SK-N-SH treated with all-trans-retinoic acid at 6 μM for 48 hours (cell line): Measurements from ENCODE around the gene ATOX1.
A peak's percentile ranks its signal among the peaks of the same experiment; 100 is the strongest.

Experiments used
- ATAC-seq: fragments of 200-7000 bp; cut with Tn5 transposase; 3 replicates; pipeline ENCODE4 v1.9.1; 2020; ENCODE audit warnings: mild to moderate bottlenecking, moderate library complexity
- ARNTL ChIP-seq: fragments of 450-650 bp; formaldehyde crosslinking; IDR thresholded peaks from 2 replicates; pipeline ENCODE4 v1.5.0; 2020; ENCODE audit warnings: low read depth, mild to moderate bottlenecking, moderate library complexity, borderline replicate concordance
- BACH2 ChIP-seq: fragments of 250-450 bp; sonication (Bioruptor Pico); IDR thresholded peaks from 2 replicates; pipeline ENCODE4 v1.9.0; 2021; ENCODE audit warnings: mild to moderate bottlenecking, borderline replicate concordance
- CSDC2 ChIP-seq: fragments of 250-450 bp; sonication (Bioruptor Pico); IDR thresholded peaks from 2 replicates; pipeline ENCODE4 v1.5.0; 2020; ENCODE audit warnings: mild to moderate bottlenecking, moderate library complexity
- ESRRG ChIP-seq: fragments of 250-450 bp; sonication (Bioruptor Pico); IDR thresholded peaks from 2 replicates; pipeline ENCODE4 v1.6.1; 2021; ENCODE audit warnings: mild to moderate bottlenecking
- GLIS3 ChIP-seq: fragments of 250-450 bp; sonication (Bioruptor Pico); IDR thresholded peaks from 2 replicates; pipeline ENCODE4 v1.5.0; 2020; ENCODE audit warnings: mild to moderate bottlenecking, moderate library complexity
- ISL1 ChIP-seq: fragments of 250-450 bp; sonication (Bioruptor Pico); IDR thresholded peaks from 2 replicates; pipeline ENCODE4 v2.1.2; 2022; ENCODE audit warnings: mild to moderate bottlenecking, moderate library complexity
- OSR1 ChIP-seq: fragments of 250-450 bp; sonication (Bioruptor Pico); IDR thresholded peaks from 2 replicates; pipeline ENCODE4 v1.8.0; 2022; ENCODE audit warnings: moderate library complexity, mild to moderate bottlenecking, inconsistent platforms
- PPARA ChIP-seq: fragments of 250-450 bp; sonication (Bioruptor Pico); IDR thresholded peaks from 2 replicates; pipeline ENCODE4 v1.5.0; 2020; ENCODE audit warnings: mild to moderate bottlenecking, borderline replicate concordance
- RARB ChIP-seq: fragments of 250-450 bp; sonication (Bioruptor Pico); IDR thresholded peaks from 2 replicates; pipeline ENCODE4 v1.8.0; 2021; ENCODE audit warnings: mild to moderate bottlenecking, moderate library complexity
- SNAI2 ChIP-seq: fragments of 250-450 bp; sonication (Bioruptor Pico); IDR thresholded peaks from 2 replicates; pipeline ENCODE4 v1.5.0; 2020; ENCODE audit warnings: mild to moderate bottlenecking, moderate library complexity
- TCF4 ChIP-seq: fragments of 250-450 bp; sonication (Bioruptor Pico); IDR thresholded peaks from 2 replicates; pipeline ENCODE4 v1.8.0; 2021; ENCODE audit warnings: mild to moderate bottlenecking, moderate library complexity, borderline replicate concordance
- TOX ChIP-seq: fragments of 250-450 bp; sonication (Bioruptor Pico); IDR thresholded peaks from 2 replicates; pipeline ENCODE4 v1.8.0; 2021; ENCODE audit warnings: mild to moderate bottlenecking, moderate library complexity, borderline replicate concordance
- ZC3H10 ChIP-seq: fragments of 250-450 bp; sonication (Bioruptor Pico); IDR thresholded peaks from 2 replicates; pipeline ENCODE4 v1.5.1; 2021; ENCODE audit warnings: mild to moderate bottlenecking, moderate library complexity
- ZFP3 ChIP-seq: fragments of 250-450 bp; sonication (Bioruptor Pico); IDR thresholded peaks from 2 replicates; pipeline ENCODE4 v1.5.0; 2020; ENCODE audit warnings: mild to moderate bottlenecking, moderate library complexity
- ZFP30 ChIP-seq: fragments of 450-650 bp; formaldehyde crosslinking; IDR thresholded peaks from 2 replicates; pipeline ENCODE4 v1.5.0; 2022; ENCODE audit warnings: mild to moderate bottlenecking, moderate library complexity
- ZNF70 ChIP-seq: fragments of 450-650 bp; formaldehyde crosslinking; IDR thresholded peaks from 2 replicates; pipeline ENCODE4 v1.5.0; 2020; ENCODE audit warnings: mild to moderate bottlenecking, moderate library complexity
- ZNF8 ChIP-seq: fragments of 450-650 bp; formaldehyde crosslinking; IDR thresholded peaks from 2 replicates; pipeline ENCODE4 v1.5.0; 2020; ENCODE audit warnings: mild to moderate bottlenecking, moderate library complexity
- TF ChIP-seq, protein P1 (sequence below): fragments of 250-450 bp; sonication (Bioruptor Pico); IDR thresholded peaks from 2 replicates; pipeline ENCODE4 v1.8.0; 2021; ENCODE audit warnings: low read depth, mild to moderate bottlenecking, moderate library complexity, borderline replicate concordance
- TF ChIP-seq, protein P2 (sequence below): fragments of 250-450 bp; sonication (Bioruptor Pico); IDR thresholded peaks from 2 replicates; pipeline ENCODE4 v1.5.1; 2020; ENCODE audit warnings: low read depth, mild to moderate bottlenecking, moderate library complexity
- TF ChIP-seq, protein P3 (sequence below): fragments of 250-450 bp; sonication (Bioruptor Pico); IDR thresholded peaks from 2 replicates; pipeline ENCODE4 v1.5.0; 2020; ENCODE audit warnings: mild to moderate bottlenecking, moderate library complexity
- TF ChIP-seq, protein P4 (sequence below): fragments of 250-450 bp; sonication (Bioruptor Pico); IDR thresholded peaks from 2 replicates; pipeline ENCODE4 v1.5.1; 2021; ENCODE audit warnings: mild to moderate bottlenecking, moderate library complexity
- TF ChIP-seq, protein P5 (sequence below): fragments of 250-450 bp; sonication (Bioruptor Pico); IDR thresholded peaks from 2 replicates; pipeline ENCODE4 v1.8.0; 2020; ENCODE audit warnings: mild to moderate bottlenecking, moderate library complexity, borderline replicate concordance

The ATOX1 gene

DNA sequence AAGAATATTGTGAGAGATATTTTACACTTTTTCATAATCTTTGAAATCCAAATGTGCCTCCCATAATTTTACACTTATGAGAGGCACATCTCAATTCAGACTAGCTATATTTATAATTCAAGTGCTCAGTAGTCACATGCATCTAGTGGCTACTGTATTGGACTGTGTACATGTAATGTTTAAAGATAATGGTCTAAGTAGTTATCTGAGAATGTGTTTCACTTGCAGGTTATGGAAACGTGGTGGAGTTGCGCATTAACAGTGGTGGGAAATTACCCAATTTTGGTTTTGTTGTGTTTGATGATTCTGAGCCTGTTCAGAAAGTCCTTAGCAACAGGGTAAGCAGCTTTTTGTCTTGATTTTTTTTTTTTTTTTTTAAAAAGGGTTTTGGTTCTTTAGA lies 42.1 kb upstream of the ATOX1 start:
- TF ChIP-seq PPARA: no peak
- TF ChIP-seq, protein P1, sequence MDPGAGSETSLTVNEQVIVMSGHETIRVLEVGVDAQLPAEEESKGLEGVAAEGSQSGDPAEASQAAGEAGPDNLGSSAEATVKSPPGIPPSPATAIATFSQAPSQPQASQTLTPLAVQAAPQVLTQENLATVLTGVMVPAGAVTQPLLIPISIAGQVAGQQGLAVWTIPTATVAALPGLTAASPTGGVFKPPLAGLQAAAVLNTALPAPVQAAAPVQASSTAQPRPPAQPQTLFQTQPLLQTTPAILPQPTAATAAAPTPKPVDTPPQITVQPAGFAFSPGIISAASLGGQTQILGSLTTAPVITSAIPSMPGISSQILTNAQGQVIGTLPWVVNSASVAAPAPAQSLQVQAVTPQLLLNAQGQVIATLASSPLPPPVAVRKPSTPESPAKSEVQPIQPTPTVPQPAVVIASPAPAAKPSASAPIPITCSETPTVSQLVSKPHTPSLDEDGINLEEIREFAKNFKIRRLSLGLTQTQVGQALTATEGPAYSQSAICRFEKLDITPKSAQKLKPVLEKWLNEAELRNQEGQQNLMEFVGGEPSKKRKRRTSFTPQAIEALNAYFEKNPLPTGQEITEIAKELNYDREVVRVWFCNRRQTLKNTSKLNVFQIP: no peak
- no peak for TF ChIP-seq ARNTL (CRISPR knock-in tag)
- no peak for TF ChIP-seq SNAI2 (CRISPR knock-in tag)
- no peak for TF ChIP-seq ISL1 (CRISPR knock-in tag)
- no peak for TF ChIP-seq TOX (CRISPR knock-in tag)
- no peak for TF ChIP-seq ZFP3 (CRISPR knock-in tag)
- TF ChIP-seq ZFP30 (CRISPR knock-in tag): no peak
- no peak for TF ChIP-seq TCF4 (CRISPR knock-in tag)
- TF ChIP-seq ZC3H10 (CRISPR knock-in tag): no peak
- no peak for TF ChIP-seq BACH2 (CRISPR knock-in tag)
- TF ChIP-seq ZNF70 (CRISPR knock-in tag): no peak
- TF ChIP-seq, protein P2, sequence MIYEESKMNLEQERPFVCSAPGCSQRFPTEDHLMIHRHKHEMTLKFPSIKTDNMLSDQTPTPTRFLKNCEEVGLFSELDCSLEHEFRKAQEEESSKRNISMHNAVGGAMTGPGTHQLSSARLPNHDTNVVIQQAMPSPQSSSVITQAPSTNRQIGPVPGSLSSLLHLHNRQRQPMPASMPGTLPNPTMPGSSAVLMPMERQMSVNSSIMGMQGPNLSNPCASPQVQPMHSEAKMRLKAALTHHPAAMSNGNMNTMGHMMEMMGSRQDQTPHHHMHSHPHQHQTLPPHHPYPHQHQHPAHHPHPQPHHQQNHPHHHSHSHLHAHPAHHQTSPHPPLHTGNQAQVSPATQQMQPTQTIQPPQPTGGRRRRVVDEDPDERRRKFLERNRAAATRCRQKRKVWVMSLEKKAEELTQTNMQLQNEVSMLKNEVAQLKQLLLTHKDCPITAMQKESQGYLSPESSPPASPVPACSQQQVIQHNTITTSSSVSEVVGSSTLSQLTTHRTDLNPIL (CRISPR knock-in tag): no peak
- no peak for TF ChIP-seq GLIS3 (CRISPR knock-in tag)
- TF ChIP-seq, protein P3, sequence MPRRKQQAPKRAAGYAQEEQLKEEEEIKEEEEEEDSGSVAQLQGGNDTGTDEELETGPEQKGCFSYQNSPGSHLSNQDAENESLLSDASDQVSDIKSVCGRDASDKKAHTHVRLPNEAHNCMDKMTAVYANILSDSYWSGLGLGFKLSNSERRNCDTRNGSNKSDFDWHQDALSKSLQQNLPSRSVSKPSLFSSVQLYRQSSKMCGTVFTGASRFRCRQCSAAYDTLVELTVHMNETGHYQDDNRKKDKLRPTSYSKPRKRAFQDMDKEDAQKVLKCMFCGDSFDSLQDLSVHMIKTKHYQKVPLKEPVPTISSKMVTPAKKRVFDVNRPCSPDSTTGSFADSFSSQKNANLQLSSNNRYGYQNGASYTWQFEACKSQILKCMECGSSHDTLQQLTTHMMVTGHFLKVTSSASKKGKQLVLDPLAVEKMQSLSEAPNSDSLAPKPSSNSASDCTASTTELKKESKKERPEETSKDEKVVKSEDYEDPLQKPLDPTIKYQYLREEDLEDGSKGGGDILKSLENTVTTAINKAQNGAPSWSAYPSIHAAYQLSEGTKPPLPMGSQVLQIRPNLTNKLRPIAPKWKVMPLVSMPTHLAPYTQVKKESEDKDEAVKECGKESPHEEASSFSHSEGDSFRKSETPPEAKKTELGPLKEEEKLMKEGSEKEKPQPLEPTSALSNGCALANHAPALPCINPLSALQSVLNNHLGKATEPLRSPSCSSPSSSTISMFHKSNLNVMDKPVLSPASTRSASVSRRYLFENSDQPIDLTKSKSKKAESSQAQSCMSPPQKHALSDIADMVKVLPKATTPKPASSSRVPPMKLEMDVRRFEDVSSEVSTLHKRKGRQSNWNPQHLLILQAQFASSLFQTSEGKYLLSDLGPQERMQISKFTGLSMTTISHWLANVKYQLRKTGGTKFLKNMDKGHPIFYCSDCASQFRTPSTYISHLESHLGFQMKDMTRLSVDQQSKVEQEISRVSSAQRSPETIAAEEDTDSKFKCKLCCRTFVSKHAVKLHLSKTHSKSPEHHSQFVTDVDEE: no peak
- no peak for TF ChIP-seq RARB (CRISPR knock-in tag)
- TF ChIP-seq ZNF8 (CRISPR knock-in tag): no peak
- TF ChIP-seq, protein P4, sequence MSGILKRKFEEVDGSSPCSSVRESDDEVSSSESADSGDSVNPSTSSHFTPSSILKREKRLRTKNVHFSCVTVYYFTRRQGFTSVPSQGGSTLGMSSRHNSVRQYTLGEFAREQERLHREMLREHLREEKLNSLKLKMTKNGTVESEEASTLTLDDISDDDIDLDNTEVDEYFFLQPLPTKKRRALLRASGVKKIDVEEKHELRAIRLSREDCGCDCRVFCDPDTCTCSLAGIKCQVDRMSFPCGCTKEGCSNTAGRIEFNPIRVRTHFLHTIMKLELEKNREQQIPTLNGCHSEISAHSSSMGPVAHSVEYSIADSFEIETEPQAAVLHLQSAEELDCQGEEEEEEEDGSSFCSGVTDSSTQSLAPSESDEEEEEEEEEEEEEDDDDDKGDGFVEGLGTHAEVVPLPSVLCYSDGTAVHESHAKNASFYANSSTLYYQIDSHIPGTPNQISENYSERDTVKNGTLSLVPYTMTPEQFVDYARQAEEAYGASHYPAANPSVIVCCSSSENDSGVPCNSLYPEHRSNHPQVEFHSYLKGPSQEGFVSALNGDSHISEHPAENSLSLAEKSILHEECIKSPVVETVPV (CRISPR knock-in tag): no peak
- no peak for TF ChIP-seq CSDC2 (CRISPR knock-in tag)
- ATAC-seq: no peak

DNA sequence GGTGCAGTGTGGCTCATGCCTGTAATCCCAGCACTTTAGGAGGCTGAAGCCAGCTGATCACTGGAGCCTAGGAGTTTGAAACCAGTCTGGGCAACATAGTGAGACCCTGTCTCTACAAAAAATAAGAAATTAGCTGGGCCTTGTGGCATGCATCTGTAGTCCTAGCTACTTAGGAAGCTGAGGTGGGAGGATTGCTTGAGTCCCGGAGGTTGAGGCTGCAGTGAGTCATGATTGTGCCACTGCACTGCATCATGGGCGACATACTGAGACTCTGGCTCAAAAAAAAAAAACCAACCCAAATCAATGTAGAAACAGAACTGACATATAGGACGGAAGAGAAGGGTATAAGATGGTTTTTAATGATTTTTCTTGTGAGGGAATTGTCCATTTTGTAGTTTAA lies 41.0 kb upstream of the ATOX1 start:
- no peak for TF ChIP-seq BACH2 (CRISPR knock-in tag)
- no peak for TF ChIP-seq OSR1 (CRISPR knock-in tag)
- TF ChIP-seq GLIS3 (CRISPR knock-in tag): no peak
- TF ChIP-seq RARB (CRISPR knock-in tag): no peak
- TF ChIP-seq, protein P1: no peak
- TF ChIP-seq TOX (CRISPR knock-in tag): no peak
- no peak for TF ChIP-seq ZFP3 (CRISPR knock-in tag)
- no peak for TF ChIP-seq ESRRG (CRISPR knock-in tag)

DNA sequence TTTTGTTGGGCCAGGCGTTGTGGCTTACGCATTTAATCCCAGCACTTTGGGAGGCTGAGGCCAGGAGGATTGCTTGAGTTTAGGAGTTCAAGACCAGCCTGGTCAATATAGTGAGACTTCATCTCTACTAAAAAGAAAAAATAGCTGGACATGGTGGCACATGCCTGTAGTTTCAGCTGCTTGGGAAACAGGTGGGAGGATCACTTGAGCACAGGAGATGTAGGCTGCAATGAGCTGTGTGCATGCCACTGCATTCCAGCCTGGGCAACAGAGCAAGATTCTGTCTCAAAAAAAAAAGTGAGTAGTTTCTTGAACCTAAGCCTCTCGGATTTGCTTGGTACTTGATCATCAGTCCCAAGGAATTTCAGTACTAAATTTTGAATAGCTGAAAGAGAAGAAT lies 40.2 kb upstream of the ATOX1 start:
- no peak for ATAC-seq
- TF ChIP-seq ZNF70 (CRISPR knock-in tag): no peak
- TF ChIP-seq PPARA: no peak
- TF ChIP-seq, protein P1: no peak
- no peak for TF ChIP-seq ISL1 (CRISPR knock-in tag)
- TF ChIP-seq, protein P4 (CRISPR knock-in tag): no peak
- no peak for TF ChIP-seq ARNTL (CRISPR knock-in tag)
- TF ChIP-seq ZC3H10 (CRISPR knock-in tag): no peak
- TF ChIP-seq ZFP3 (CRISPR knock-in tag): no peak
- TF ChIP-seq TCF4 (CRISPR knock-in tag): no peak
- no peak for TF ChIP-seq ZFP30 (CRISPR knock-in tag)
- TF ChIP-seq, protein P5, sequence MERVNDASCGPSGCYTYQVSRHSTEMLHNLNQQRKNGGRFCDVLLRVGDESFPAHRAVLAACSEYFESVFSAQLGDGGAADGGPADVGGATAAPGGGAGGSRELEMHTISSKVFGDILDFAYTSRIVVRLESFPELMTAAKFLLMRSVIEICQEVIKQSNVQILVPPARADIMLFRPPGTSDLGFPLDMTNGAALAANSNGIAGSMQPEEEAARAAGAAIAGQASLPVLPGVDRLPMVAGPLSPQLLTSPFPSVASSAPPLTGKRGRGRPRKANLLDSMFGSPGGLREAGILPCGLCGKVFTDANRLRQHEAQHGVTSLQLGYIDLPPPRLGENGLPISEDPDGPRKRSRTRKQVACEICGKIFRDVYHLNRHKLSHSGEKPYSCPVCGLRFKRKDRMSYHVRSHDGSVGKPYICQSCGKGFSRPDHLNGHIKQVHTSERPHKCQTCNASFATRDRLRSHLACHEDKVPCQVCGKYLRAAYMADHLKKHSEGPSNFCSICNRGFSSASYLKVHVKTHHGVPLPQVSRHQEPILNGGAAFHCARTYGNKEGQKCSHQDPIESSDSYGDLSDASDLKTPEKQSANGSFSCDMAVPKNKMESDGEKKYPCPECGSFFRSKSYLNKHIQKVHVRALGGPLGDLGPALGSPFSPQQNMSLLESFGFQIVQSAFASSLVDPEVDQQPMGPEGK (CRISPR knock-in tag): no peak
- TF ChIP-seq CSDC2 (CRISPR knock-in tag): no peak
- TF ChIP-seq ZNF8 (CRISPR knock-in tag): no peak
- no peak for TF ChIP-seq TOX (CRISPR knock-in tag)

More for the DNA sequence above, 41.0 kb upstream of the ATOX1 start:
- peak; percentile 46; the same call in 2 of the 3 replicates for ATAC-seq
